ENCODE measurements around the gene GATD1.

DNA sequence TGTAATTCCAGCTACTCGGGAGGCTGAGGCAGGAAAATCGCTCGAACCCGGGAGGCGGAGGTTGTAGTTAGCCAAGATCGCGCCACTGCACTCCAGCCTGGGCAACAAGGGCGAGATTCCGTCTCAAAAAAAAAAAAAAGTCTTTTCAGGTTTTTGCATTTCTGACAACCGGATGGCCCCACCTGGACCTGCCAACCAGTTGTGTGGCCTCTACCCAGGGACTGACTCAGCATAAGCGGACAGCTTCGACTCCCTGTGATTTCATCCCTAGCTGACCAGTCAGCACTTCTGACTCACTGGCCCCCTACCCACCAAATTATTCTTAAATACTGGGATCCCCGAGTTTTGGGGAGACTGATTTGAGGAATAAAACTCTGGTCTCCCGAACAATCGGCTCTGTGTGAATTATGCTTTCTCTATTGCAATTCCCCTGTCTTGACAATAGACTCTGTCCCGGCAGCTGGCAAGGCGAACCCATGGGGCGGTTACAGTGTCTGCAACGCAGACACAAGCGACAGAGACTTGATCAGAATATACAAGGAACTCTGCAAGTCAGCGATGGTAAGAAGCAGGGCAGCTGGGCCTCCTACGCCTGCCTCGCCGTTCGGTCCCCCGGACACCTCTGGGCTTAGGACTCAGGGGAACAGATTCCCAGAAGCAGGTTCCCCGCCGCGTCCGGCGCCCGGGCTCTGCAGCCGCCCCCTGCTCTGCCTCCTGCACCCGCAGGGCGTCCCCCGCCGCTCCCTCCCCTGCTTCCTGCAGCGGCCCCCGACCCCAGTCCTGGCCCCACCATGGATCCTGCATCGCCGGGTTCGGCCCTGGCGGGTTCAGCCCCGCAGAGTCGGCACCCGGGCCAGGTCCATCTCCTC, 30.8 kb downstream of the GATD1 start:
- no peak for TF ChIP-seq POLR2A (IDR thresholded peaks at IDR 0.05)
- TF ChIP-seq, protein P1, sequence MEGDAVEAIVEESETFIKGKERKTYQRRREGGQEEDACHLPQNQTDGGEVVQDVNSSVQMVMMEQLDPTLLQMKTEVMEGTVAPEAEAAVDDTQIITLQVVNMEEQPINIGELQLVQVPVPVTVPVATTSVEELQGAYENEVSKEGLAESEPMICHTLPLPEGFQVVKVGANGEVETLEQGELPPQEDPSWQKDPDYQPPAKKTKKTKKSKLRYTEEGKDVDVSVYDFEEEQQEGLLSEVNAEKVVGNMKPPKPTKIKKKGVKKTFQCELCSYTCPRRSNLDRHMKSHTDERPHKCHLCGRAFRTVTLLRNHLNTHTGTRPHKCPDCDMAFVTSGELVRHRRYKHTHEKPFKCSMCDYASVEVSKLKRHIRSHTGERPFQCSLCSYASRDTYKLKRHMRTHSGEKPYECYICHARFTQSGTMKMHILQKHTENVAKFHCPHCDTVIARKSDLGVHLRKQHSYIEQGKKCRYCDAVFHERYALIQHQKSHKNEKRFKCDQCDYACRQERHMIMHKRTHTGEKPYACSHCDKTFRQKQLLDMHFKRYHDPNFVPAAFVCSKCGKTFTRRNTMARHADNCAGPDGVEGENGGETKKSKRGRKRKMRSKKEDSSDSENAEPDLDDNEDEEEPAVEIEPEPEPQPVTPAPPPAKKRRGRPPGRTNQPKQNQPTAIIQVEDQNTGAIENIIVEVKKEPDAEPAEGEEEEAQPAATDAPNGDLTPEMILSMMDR (IDR thresholded peaks at IDR 0.05) = no peak

All from Peyer's patch (tissue), 4 donors.